CD14-positive monocyte (primary cell): ENCODE measurements around the gene CADM4. TPM values are rescaled to one million over a fixed set of nuclear protein-coding genes. Genes with fewer than 3 reads are reported as not detected.
A peak's percentile ranks its signal among the peaks of the same experiment; 100 is the strongest.

Source experiments
- DNase-seq, 3 donors: peaks; one replicate each; pipeline ENCODE4 v3.0.0-alpha.2; 2011 to 2022
- H2AFZ ChIP-seq: 2 replicates; pipeline ENCODE4 v1.6.0; 2012; ENCODE audit warnings: mild to moderate bottlenecking, low read depth, low read length, inconsistent platforms; ENCODE audit not compliant: insufficient read depth, poor library complexity, severe bottlenecking
- H3K27ac ChIP-seq, 2 donors: 1 replicate in 1 of 2; 2 replicates in 1 of 2; pipeline ENCODE4 v1.5.1; 2012 to 2013; ENCODE audit warnings: low read length in 2 of 2, control low read depth in 1 of 2, inconsistent platforms in 1 of 2, low read depth in 1 of 2, mild to moderate bottlenecking in 1 of 2
- H3K27me3 ChIP-seq, 2 donors: one replicate each; pipeline versions ENCODE4 v1.6.0 to v1.6.1; 2011 to 2013; ENCODE audit warnings: low read length in 2 of 2; ENCODE audit not compliant: control insufficient read depth in 2 of 2, insufficient read depth in 2 of 2
- H3K36me3 ChIP-seq, 2 donors: replicated peaks in 1 of 2; 1 replicate in 1 of 2; 2 replicates in 1 of 2; pipeline versions ENCODE4 v1.5.1 to v1.6.1; 2012 to 2013; ENCODE audit warnings: low read length in 2 of 2, control low read depth in 1 of 2, inconsistent platforms in 1 of 2, mild to moderate bottlenecking in 1 of 2; ENCODE audit not compliant: insufficient read depth in 2 of 2, control insufficient read depth in 1 of 2
- H3K4me1 ChIP-seq, 2 donors: 1 replicate in 1 of 2; 2 replicates in 1 of 2; pipeline versions ENCODE4 v1.5.1 to v1.6.1; 2012 to 2013; ENCODE audit warnings: low read length in 2 of 2, control low read depth in 1 of 2, inconsistent platforms in 1 of 2, mild to moderate bottlenecking in 1 of 2, moderate library complexity in 1 of 2; ENCODE audit not compliant: insufficient read depth in 2 of 2, control insufficient read depth in 1 of 2
- H3K4me2 ChIP-seq: replicated peaks from 2 replicates; pipeline ENCODE3; 2012; ENCODE audit warnings: low read length, moderate library complexity, mild to moderate bottlenecking; ENCODE audit not compliant: poor library complexity, severe bottlenecking; ENCODE audit errors: extremely low read depth
- H3K4me3 ChIP-seq, 3 experiments: fragments of 200-600 bp in 1 of 3; sonication (generic) in 1 of 3; replicated peaks in 1 of 3; 1 replicate in 2 of 3; 2 replicates in 1 of 3; pipeline ENCODE4 v1.5.1; 2011 to 2013; ENCODE audit warnings: low read length in 3 of 3, mild to moderate bottlenecking in 3 of 3, control low read depth in 2 of 3, low read depth in 2 of 3, inconsistent platforms in 1 of 3, moderate library complexity in 1 of 3
- H3K79me2 ChIP-seq: 2 replicates; pipeline ENCODE4 v1.6.0; 2012; ENCODE audit warnings: mild to moderate bottlenecking, control low read depth, inconsistent platforms, low read length, moderate library complexity; ENCODE audit not compliant: insufficient read depth
- H3K9ac ChIP-seq: 2 replicates; pipeline ENCODE4 v1.6.0; 2017; ENCODE audit warnings: low read length, mild to moderate bottlenecking; ENCODE audit not compliant: insufficient read depth, poor library complexity, severe bottlenecking
- H3K9me3 ChIP-seq, 2 donors: replicated peaks in 1 of 2; 1 replicate in 1 of 2; 2 replicates in 1 of 2; pipeline versions ENCODE4 v1.5.1 to v1.6.1; 2012 to 2013; ENCODE audit warnings: low read length in 2 of 2, control low read depth in 1 of 2; ENCODE audit not compliant: control insufficient read depth in 1 of 2, insufficient read depth in 1 of 2
- H4K20me1 ChIP-seq: 2 replicates; pipeline ENCODE4 v1.6.0; 2012; ENCODE audit warnings: mild to moderate bottlenecking, low read length, control low read depth, moderate library complexity; ENCODE audit not compliant: insufficient read depth
- H3K27ac Mint-ChIP-seq, 7 donors: one replicate each; pipeline ENCODE4 v1.8.0; 2020; ENCODE audit warnings: mild to moderate bottlenecking in 7 of 7, mixed read lengths in 7 of 7, moderate library complexity in 6 of 7, inconsistent platforms in 2 of 7
- H3K27me3 Mint-ChIP-seq, 3 donors: one replicate each; pipeline ENCODE4 v1.8.0; 2021 to 2022; ENCODE audit warnings: low read depth in 3 of 3, mild to moderate bottlenecking in 3 of 3, mixed read lengths in 3 of 3, moderate library complexity in 3 of 3, inconsistent platforms in 1 of 3
- H3K36me3 Mint-ChIP-seq, 2 donors: one replicate each; pipeline ENCODE4 v1.8.0; 2020; ENCODE audit warnings: mixed read lengths in 2 of 2, inconsistent platforms in 1 of 2, mild to moderate bottlenecking in 1 of 2
- H3K4me1 Mint-ChIP-seq: one replicate; pipeline ENCODE4 v1.8.0; 2020; ENCODE audit warnings: mild to moderate bottlenecking, mixed read lengths
- H3K4me3 Mint-ChIP-seq, 2 donors: one replicate each; pipeline ENCODE4 v1.8.0; 2020; ENCODE audit warnings: mild to moderate bottlenecking in 2 of 2, mixed read lengths in 2 of 2, moderate library complexity in 1 of 2
- H3K9me3 Mint-ChIP-seq, 7 donors: one replicate each; pipeline ENCODE4 v1.8.0; 2020 to 2022; ENCODE audit warnings: mixed read lengths in 7 of 7, mild to moderate bottlenecking in 6 of 7, moderate library complexity in 6 of 7, inconsistent platforms in 2 of 7
- CTCF ChIP-seq: fragments of 200-600 bp; IDR thresholded peaks from one replicate; pipeline ENCODE4 v1.8.0; 2022; ENCODE audit warnings: antibody characterized with exemption, mild to moderate bottlenecking
- WGBS: methylation state at CpG from one replicate; pipeline ENCODE4 v1.1.5; 2013; ENCODE audit warnings: missing lambda C conversion rate; ENCODE audit not compliant: insufficient coverage; 5-methylcytosine and 5-hydroxymethylcytosine counted together
- intact Hi-C, 2 donors: fragments of 100-400 bp; cut with micrococcal nuclease; formaldehyde crosslinking; loops; one replicate each; pipeline versions ENCODE4 v1.15.0 to v1.15.1; 2023
- polyA plus RNA-seq, 3 donors: library from polyadenylated mRNA; depleted of rRNA in 1 of 3; unstranded in 2 of 3; stranded (reverse) in 1 of 3; fragments of 300-500 nt in 2 of 3; fragments of >200 nt in 1 of 3; fragmentation: Illumina TruSeq in 2 of 3; gene quantifications; 1 replicate in 2 of 3; 2 replicates in 1 of 3; pipeline ENCODE4 v1.2.3, GENCODE V29; 2012 to 2021

CADM4 gene
- polyA plus RNA-seq, 3 donors, result 0.10 to 0.91 (median 0.31) TPM

GRCh38 chr19:43595999-43596841 is 43.4 kb downstream of the CADM4 start, which contains the start of the genes IRGQ and ZNF576:
TSS of gene IRGQ (minus strand) at chr19:43596134. CDS start at chr19:43595338, 796 bp downstream.
TSS of gene ZNF576 (plus strand) at chr19:43596595. CDS start at chr19:43597109, 514 bp downstream.
- H3K36me3 Mint-ChIP-seq, result peaks cover 36 to 47% of the 10 kb centered on the region in 2 donors
- H3K4me1 Mint-ChIP-seq, result peaks cover 27% of the 10 kb centered on the region
- peak within 1 kb of the TSS; percentile 98 for H3K4me3 Mint-ChIP-seq
- Histone ChIP-seq H3K9ac (peak within 1 kb of the TSS; percentile 94), H4K20me1 (peaks cover 13% of the 10 kb centered on the region), H3K27ac (peak within 1 kb of the TSS; percentile 93 to 99), H3K4me3 (peak within 1 kb of the TSS; percentile 71 to 91 (median 73)), H3K36me3 (peaks cover 33 to 60% of the 10 kb centered on the region in 2 donors), H3K9me3 (no peaks in the 10 kb centered on the region), H3K79me2 (peaks cover 35% of the 10 kb centered on the region), H3K27me3 (no peaks in the 10 kb centered on the region), H3K4me1 (peaks cover 31 to 35% of the 10 kb centered on the region in 2 donors), H3K4me2 (peak within 1 kb of the TSS; percentile 92), H2AFZ (peak within 1 kb of the TSS; percentile 87)
- WGBS, result under 1% methylated on average over 56 of the region's 60 CpGs
- peak within 1 kb of the TSS; percentile 98 to 100 (median 99) for H3K27ac Mint-ChIP-seq
- H3K9me3 Mint-ChIP-seq, result no peaks in the 10 kb centered on the region
- TF ChIP-seq CTCF, result no peak
- intact Hi-C loops, result loop anchor here (1.0 to 10.0 kb wide), 6 partner anchors 21 to 69 kb away; partner anchors contain the start of genes PINLYP (in 2 of the 2), XRCC1 (in 2 of the 2), ZNF575 (in 2 of the 2) and ETHE1 (in 1 of the 2)
- H3K27me3 Mint-ChIP-seq, result no peaks in the 10 kb centered on the region
- peak; percentile 100 for DNase-seq

DNA sequence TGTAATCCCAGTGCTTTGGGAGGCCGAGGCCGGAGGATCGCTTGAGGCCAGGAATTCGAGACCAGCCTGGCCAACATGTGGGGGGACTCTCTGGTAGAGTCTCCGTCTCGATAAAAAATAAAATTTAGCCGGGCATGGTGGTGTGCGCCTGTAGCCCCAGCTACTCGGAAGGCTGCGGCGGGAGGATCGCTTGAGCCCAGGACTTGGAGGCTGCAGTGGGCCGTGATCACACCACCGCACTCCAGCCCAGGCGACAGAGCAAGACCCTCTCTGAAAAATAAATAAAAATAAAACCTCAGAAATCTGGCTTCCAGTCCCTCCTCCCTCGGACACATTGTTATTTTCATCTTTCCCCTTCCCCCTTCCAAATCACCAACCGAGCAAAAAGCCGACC is 44.0 kb downstream of the CADM4 start:
- H3K4me1 Mint-ChIP-seq, result peaks cover 27% of the 10 kb centered on the region

More for the DNA sequence above, 44.0 kb downstream of the CADM4 start:
- no peak for DNase-seq
- Histone ChIP-seq H2AFZ (peak overlapping the region; percentile 66), H3K36me3 (peaks cover 37 to 55% of the 10 kb centered on the region in 2 donors), H3K27ac (peak overlapping the region; percentile 93 to 99), H3K27me3 (no peaks in the 10 kb centered on the region), H4K20me1 (peaks cover 15% of the 10 kb centered on the region), H3K79me2 (peaks cover 35% of the 10 kb centered on the region), H3K9ac (peak overlapping the region; percentile 94), H3K4me3 (peak overlapping the region; percentile 51 to 91 (median 73)), H3K4me1 (peaks cover 31 to 35% of the 10 kb centered on the region in 2 donors), H3K9me3 (no peaks in the 10 kb centered on the region), H3K4me2 (peak overlapping the region; percentile 92)
- H3K4me3 Mint-ChIP-seq, result peak overlapping the region; percentile 97 to 98
- peak overlapping the region; percentile 98 to 100 (median 99) for H3K27ac Mint-ChIP-seq
- 2% methylated on average over 17 of the region's 18 CpGs for WGBS
- H3K9me3 Mint-ChIP-seq, result no peaks in the 10 kb centered on the region
- H3K27me3 Mint-ChIP-seq, result peaks cover 0 to 3% (median 0%) of the 10 kb centered on the region in 3 donors
- H3K36me3 Mint-ChIP-seq, result peaks cover 40 to 52% of the 10 kb centered on the region in 2 donors
- TF ChIP-seq CTCF, result no peak
- intact Hi-C loops, result loop anchor here (2.0 to 10.0 kb wide), 3 partner anchors 41 to 69 kb away; partner anchors contain the start of genes ETHE1 (in 1 of the 2) and ZNF575 (in 1 of the 2)
